Parathyroid adenoma (tissue), 2 donors: ENCODE measurements around the gene LRRIQ3.

Experiments used
- H2AFZ ChIP-seq: fragments of 300-600 bp; sonication (generic); one replicate; pipeline ENCODE4 v1.7.0; 2017; ENCODE audit warnings: antibody characterized with exemption, mild to moderate bottlenecking
- H3K27ac ChIP-seq: fragments of 300-600 bp; sonication (generic); one replicate; pipeline ENCODE4 v1.7.0; 2017
- H3K27me3 ChIP-seq: fragments of 300-600 bp; sonication (generic); one replicate; pipeline ENCODE4 v1.7.0; 2017; ENCODE audit warnings: low read length; ENCODE audit not compliant: control insufficient read depth, insufficient read depth
- H3K36me3 ChIP-seq: fragments of 300-600 bp; sonication (generic); one replicate; pipeline ENCODE4 v1.7.0; 2017; ENCODE audit warnings: low read length; ENCODE audit not compliant: control insufficient read depth, insufficient read depth
- H3K4me1 ChIP-seq: fragments of 300-600 bp; sonication (generic); one replicate; pipeline ENCODE4 v1.7.0; 2017; ENCODE audit warnings: control low read depth
- H3K4me2 ChIP-seq: fragments of 300-600 bp; sonication (generic); one replicate; pipeline ENCODE4 v1.7.0; 2017; ENCODE audit warnings: low read length
- H3K4me3 ChIP-seq: fragments of 300-600 bp; sonication (generic); one replicate; pipeline ENCODE4 v1.7.0; 2017; ENCODE audit warnings: low read depth, low read length
- H3K79me2 ChIP-seq: fragments of 300-600 bp; sonication (generic); one replicate; pipeline ENCODE4 v1.7.0; 2017; ENCODE audit warnings: control low read depth
- H3K9ac ChIP-seq: fragments of 300-600 bp; sonication (generic); one replicate; pipeline ENCODE4 v1.7.0; 2017; ENCODE audit warnings: mild to moderate bottlenecking
- H3K9me3 ChIP-seq: fragments of 300-600 bp; sonication (generic); one replicate; pipeline ENCODE4 v1.7.0; 2017; ENCODE audit warnings: low read length; ENCODE audit not compliant: control insufficient read depth
- CTCF ChIP-seq: fragments of 300-600 bp; sonication (generic); IDR thresholded peaks from one replicate; pipeline ENCODE4 v1.7.0; 2017; ENCODE audit warnings: antibody characterized with exemption, mild to moderate bottlenecking
- donor health status: primary hyperparathyroidism.

Gene LRRIQ3

GRCh38 chr1:74197657-74198552, at the start of gene LRRIQ3, which contains the start of gene FPGT:
LRRIQ3 (minus strand) TSS chr1:74198176; CDS start chr1:74183684, 14,492 bp downstream.
FPGT (plus strand) TSS chr1:74198242; CDS start chr1:74198279, 37 bp downstream.
- Histone ChIP-seq H3K36me3 (no peaks in the 10 kb centered on the region), H3K79me2 (no peaks in the 10 kb centered on the region), H3K4me2 (peak within 1 kb of the TSS; percentile 83), H3K27ac (peak within 1 kb of the TSS; percentile 74), H2AFZ (peak within 1 kb of the TSS; percentile 70), H3K9me3 (no peaks in the 10 kb centered on the region), H3K4me1 (no peaks in the 10 kb centered on the region), H3K4me3 (peak within 1 kb of the TSS; percentile 82), H3K9ac (no peak within 1 kb of the TSS), H3K27me3 (no peaks in the 10 kb centered on the region)
- no peak for TF ChIP-seq CTCF

GRCh38 chr1:74246315-74246714, 48.3 kb upstream of the LRRIQ3 start:
- Histone ChIP-seq H3K4me2 (no peak overlapping the region), H2AFZ (no peak overlapping the region), H3K9ac (no peak overlapping the region), H3K9me3 (no peaks in the 10 kb centered on the region), H3K27ac (no peak overlapping the region), H3K4me3 (no peak overlapping the region), H3K27me3 (no peaks in the 10 kb centered on the region), H3K4me1 (no peaks in the 10 kb centered on the region), H3K36me3 (no peaks in the 10 kb centered on the region), H3K79me2 (no peaks in the 10 kb centered on the region)
- no peak for TF ChIP-seq CTCF

- H3K4me2 ChIP-seq, result no peak overlapping the region
- H3K36me3 ChIP-seq, result no peaks in the 10 kb centered on the region
- H3K9me3 ChIP-seq, result no peaks in the 10 kb centered on the region
- H3K27me3 ChIP-seq, result no peaks in the 10 kb centered on the region
- no peak overlapping the region for H3K27ac ChIP-seq
- no peak overlapping the region for H3K9ac ChIP-seq
- H2AFZ ChIP-seq, result no peak overlapping the region
- H3K79me2 ChIP-seq, result no peaks in the 10 kb centered on the region
- H3K4me1 ChIP-seq, result no peaks in the 10 kb centered on the region
- no peak for TF ChIP-seq CTCF
- H3K4me3 ChIP-seq, result no peak overlapping the region
These were observed 47.3 kb upstream of the LRRIQ3 start for GRCh38 chr1:74245168-74245772.

GRCh38 chr1:74237787-74238186, 39.8 kb upstream of the LRRIQ3 start:
- Histone ChIP-seq H3K27ac (no peak overlapping the region), H3K4me3 (no peak overlapping the region), H3K9ac (no peak overlapping the region), H3K9me3 (no peaks in the 10 kb centered on the region), H3K79me2 (no peaks in the 10 kb centered on the region), H3K36me3 (no peaks in the 10 kb centered on the region), H3K27me3 (no peaks in the 10 kb centered on the region), H3K4me2 (no peak overlapping the region), H3K4me1 (no peaks in the 10 kb centered on the region), H2AFZ (no peak overlapping the region)
- no peak for TF ChIP-seq CTCF
